Frontal cortex (tissue), 4 donors: ENCODE data around the gene ASB2. TPM values are rescaled to one million over a fixed set of nuclear protein-coding genes. Genes with fewer than 3 reads are reported as not detected.
A peak's percentile ranks its signal among the peaks of the same experiment; 100 is the strongest.

Experiments used
- DNase-seq, 2 donors: peaks; one replicate each; pipeline ENCODE4 v3.0.0; 2012; ENCODE audit warnings: low spot score in 2 of 2
- FAIRE-seq: peaks from 2 replicates; lab custom pipeline; 2012; peaks lifted over from hg19 to GRCh38; lab: Jason Lieb, UNC
- total RNA-seq: library from RNA; depleted of rRNA; stranded (reverse); fragments of >200 nt; gene quantifications from one replicate; pipeline ENCODE4 v1.2.3, GENCODE V29; 2014
- donor health status: control.
- donor health status: control.
- donor health status: control.

ASB2 gene
- total RNA-seq, 1 donor from 2014 or later: under 0.01 TPM

- FAIRE-seq: no peak
- DNase-seq: no peak
These were observed 6.0 kb upstream of the ASB2 start for GRCh38 chr14:93982230-93983007.

GRCh38 chr14:93981316-93982229 is 5.2 kb upstream of the ASB2 start:
- DNase-seq: no peak

DNA sequence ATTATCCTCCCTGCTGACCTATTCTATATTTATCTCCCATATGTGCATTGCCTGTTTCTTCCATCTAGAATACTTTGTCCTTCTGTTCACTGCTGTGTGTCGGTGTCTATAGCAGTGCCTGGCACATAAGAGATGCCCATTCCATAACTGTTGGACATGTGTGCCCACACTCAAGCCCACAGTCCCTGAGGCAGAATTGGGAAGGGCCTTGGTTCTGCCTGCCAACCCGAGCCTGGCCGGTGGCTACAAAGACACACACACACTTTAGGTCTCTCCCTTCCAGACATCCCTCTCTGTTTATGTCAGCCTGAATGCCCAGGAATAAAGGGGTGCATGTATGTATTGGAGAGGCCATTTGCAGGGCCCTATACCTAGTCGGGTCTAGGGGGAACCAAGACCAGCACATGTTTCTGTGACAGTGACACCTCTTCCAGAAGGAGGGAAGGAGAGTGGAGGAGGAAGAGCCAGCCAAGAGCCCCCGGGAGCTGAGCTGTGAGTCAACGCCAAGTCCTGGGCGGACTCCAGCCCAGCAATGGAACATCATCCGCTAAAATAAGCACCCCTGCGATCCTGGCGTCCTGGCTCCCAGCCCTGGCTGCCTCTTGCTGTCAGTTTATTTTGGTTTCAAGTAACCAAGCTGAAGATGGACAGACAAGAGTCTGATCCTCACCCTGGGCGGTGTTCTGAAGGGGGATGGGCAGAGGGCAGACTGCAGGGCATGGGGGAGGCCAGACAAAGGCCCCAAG is 4.3 kb upstream of the ASB2 start:
- FAIRE-seq (no peak), DNase-seq (peak in 1 of 2 donors; percentile 59)

More at GRCh38 chr14:93981316-93982229, 5.2 kb upstream of the ASB2 start:
- no peak for FAIRE-seq

- no peak for FAIRE-seq
- no peak for DNase-seq
These were observed 2.4 kb upstream of the ASB2 start for GRCh38 chr14:93978735-93979134.

GRCh38 chr14:93977790-93978581 is 1.6 kb upstream of the ASB2 start:
- DNase-seq: no peak

DNA sequence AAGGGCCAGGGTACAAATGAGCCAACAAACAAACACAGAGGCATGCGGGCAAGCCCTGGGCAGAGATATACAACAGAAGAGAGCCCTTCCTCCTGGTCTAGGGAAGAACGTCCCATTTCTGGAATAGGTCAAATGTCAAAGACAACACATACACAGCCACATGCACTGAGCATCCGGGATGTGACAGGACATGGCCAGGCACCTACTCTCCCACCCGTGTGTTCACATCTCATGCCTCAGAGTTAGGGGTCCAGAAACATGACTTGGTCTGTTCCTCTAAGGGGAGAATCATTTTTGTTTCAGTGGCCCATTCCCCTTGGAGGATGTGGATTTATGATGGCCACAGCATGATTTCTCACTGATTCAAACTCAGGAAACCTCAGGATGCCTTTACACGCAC is 801 bp upstream of the ASB2 start:
- FAIRE-seq (no peak), DNase-seq (no peak)

More at GRCh38 chr14:93977790-93978581, 1.6 kb upstream of the ASB2 start:
- no peak for FAIRE-seq

DNA sequence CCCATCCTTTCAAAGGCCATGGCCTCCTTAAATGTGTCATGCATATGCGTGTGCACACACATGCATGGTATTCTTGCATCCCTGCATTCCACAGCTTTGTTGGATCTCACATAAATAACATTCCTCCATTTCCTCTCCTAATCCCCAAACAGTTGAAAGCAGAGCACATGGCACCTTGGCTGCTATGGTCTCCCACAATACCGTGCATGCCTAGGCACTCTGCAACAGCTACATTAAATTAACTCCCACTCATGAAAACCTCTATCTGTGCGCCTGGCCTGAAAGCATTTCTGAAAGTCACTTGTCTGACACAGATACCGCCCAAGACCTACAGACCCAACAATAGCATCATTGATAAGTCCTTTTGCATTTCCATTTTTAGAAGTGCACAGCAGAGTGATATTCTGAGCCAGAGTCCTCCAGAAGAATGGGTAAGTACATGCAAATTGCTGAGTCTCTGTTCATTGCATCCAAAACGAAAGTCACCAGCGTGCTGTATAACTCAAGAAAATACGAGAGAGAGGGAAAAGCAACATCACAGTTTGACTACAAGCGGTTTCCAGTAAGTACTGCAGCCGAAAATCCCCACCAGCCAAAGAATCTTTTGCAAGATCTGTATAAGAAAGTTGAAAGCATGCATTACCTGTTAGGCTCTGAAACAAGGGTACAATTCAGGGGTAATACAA is 436 bp downstream of the ASB2 start:
- DNase-seq: no peak

GRCh38 chr14:93974833-93975232 is 1.5 kb downstream of the ASB2 start:
- DNase-seq: no peak
- no peak for FAIRE-seq

More for the DNA sequence above, 436 bp downstream of the ASB2 start:
- no peak for FAIRE-seq

DNA sequence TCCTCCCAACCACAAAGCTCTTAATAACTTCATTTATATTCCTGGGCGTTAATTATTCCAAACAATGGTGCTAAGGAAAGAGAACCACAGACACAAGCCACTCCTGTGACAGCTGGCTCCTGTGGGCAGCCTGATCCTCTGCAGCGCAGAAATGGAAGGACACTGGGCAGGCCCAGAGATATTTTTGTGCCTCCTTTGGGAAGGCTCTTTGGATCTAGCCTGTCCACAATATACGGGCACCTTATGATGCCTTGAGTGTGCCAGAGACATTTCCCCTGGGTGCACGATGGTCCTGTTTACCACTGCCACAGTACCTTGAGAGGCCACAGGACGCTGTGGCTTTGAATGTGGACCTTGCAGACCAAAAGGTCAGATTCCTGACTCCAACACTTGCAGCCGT is 2.1 kb downstream of the ASB2 start:
- no peak for FAIRE-seq
- DNase-seq: no peak

- DNase-seq (no peak), FAIRE-seq (no peak)
These were observed 2.8 kb downstream of the ASB2 start for GRCh38 chr14:93973607-93974006.

GRCh38 chr14:93972618-93973205 is 3.7 kb downstream of the ASB2 start:
- no peak for FAIRE-seq

GRCh38 chr14:93971635-93972027 is 4.7 kb downstream of the ASB2 start:
- DNase-seq (no peak), FAIRE-seq (no peak)

More at GRCh38 chr14:93972618-93973205, 3.7 kb downstream of the ASB2 start:
- DNase-seq: no peak

GRCh38 chr14:93970965-93971634 is 5.3 kb downstream of the ASB2 start:
- no peak for DNase-seq
- no peak for FAIRE-seq

GRCh38 chr14:93970585-93970964 is 5.8 kb downstream of the ASB2 start:
- no peak for FAIRE-seq
- DNase-seq: no peak

- DNase-seq (no peak), FAIRE-seq (no peak)
These were observed 7.1 kb downstream of the ASB2 start for GRCh38 chr14:93969082-93969828.

DNA sequence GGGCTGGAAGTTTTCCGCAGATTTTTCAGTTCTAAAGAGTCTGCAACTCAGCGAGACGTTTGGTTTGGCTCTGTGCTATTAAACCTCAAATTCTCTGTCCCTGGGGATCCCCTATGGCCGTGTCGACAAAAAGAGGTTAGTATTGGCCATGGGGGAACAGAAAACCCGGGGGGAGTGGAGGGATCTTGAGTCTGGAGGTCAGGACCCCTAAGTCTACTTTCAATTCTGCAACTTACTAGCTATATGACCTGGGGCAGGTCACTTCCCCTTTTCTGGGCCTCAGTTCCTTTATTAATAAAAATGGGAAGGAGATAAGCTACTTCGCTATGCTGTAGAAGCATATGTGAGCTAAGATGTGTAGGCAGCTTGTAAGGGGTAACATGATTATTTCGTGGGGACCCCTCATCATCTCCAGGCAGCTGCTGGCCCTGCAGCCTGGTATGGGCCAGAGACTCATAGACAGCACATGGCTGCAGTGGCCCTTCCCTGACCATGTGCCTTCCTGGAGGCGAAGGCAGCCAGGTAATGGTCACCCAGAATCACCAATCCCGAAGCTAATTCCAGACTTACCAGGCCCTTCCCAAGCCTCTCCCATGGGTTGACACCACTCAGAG is 8.6 kb downstream of the ASB2 start:
- DNase-seq (no peak), FAIRE-seq (no peak)

DNA sequence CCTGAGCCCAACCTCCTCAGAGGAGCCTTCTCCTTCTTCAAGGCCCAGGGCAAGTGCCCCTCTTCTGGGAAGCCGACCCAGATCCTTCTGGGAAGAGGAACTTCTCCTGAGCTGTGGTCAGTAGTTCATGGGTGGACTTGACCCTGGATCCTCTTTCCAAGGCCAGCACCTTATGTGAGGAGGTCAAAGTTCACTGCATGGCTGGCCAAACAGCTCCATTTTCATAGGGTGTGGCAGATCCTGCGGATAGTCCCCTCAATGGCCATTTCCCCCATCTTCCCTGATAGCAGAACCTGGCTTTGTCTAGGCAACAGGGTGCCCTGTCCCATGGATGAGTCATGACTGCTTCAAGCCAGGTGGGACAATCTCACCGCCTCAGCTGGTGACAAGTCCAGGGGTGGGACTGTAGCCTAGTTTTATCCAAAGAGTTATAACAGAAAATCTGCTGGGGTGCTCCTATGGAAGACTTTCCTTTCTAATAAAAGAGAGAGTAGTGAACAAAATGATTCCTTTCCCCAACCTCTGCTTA is 10.4 kb downstream of the ASB2 start:
- no peak for DNase-seq
- FAIRE-seq: no peak
